ENCODE results near the gene CPLX3.

GRCh38 chr15:74864296-74864695 lies 37.9 kb downstream of the CPLX3 start:
- no peak for TF ChIP-seq POLR2AphosphoS5 (IDR thresholded peaks at IDR 0.05; ENCODE audit: low read depth, low read length)
- TF ChIP-seq POLR2A (IDR thresholded peaks at IDR 0.05; ENCODE audit: low read depth, low read length), result no peak

Measured in GM12892 (cell line).